GM21619 (cell line): ENCODE data around the gene TPSAB1.

ENCODE experiments used
- ATAC-seq: cut with Tn5 transposase; IDR thresholded peaks from one replicate; pipeline ENCODE4 v1.9.1; 2021; ENCODE audit not compliant: unreplicated experiment

TPSAB1 gene

DNA sequence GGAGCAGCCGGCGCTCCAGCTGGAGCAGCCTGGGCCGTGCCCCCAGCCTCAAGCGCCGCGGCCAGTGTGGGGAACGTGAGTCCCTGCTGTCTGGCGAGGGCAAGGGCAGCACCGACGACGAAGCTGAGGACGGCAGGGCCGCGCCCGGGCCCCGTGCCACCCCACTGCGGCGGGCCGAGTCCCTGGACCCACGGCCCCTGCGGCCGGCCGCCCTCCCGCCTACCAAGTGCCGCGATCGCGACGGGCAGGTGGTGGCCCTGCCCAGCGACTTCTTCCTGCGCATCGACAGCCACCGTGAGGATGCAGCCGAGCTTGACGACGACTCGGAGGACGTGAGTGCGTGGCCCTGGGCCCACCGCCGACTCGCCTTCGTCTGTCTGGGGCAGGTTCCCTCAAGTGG is 31.4 kb upstream of the TPSAB1 start:
- ATAC-seq = no peak

DNA sequence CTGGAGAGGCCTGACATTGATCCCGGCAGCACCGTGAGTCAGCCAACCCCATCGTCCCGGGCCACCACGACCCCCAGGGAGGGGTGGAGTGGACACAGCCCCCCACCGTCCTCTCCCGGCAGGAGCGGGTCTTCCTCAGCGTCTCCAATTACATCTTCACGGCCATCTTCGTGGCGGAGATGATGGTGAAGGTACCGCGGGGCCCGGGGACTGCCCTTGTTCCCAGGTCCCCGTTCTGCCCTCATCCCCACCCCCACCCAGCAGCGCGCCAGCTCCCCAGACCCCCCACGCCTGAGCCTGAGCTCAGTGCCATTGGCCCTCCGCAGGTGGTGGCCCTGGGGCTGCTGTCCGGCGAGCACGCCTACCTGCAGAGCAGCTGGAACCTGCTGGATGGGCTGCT is 30.0 kb upstream of the TPSAB1 start:
- no peak for ATAC-seq

DNA sequence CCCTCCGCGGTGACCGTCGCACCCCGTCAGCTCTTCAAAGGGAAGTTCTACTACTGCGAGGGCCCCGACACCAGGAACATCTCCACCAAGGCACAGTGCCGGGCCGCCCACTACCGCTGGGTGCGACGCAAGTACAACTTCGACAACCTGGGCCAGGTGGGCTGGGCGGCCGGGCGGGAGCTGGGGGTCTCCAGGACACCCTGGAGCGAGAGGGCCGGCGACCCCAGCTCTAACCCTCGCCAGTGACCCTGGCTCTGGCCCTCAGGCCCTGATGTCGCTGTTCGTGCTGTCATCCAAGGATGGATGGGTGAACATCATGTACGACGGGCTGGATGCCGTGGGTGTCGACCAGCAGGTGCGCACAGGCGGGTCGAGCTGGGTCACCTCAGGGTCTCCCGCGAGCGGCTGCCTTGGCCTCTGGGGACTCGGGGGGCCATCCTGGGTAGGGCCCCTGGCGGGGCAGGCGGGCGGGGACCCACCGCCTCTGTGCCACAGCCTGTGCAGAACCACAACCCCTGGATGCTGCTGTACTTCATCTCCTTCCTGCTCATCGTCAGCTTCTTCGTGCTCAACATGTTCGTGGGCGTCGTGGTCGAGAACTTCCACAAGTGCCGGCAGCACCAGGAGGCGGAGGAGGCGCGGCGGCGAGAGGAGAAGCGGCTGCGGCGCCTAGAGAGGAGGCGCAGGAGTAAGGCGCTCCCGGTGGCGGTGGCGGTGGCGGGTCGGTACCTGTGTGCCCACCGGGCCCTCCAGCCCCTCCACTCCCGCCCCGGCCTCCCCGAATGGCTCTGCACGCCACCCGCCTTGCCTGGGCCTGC is 28.8 kb upstream of the TPSAB1 start:
- no peak for ATAC-seq

DNA sequence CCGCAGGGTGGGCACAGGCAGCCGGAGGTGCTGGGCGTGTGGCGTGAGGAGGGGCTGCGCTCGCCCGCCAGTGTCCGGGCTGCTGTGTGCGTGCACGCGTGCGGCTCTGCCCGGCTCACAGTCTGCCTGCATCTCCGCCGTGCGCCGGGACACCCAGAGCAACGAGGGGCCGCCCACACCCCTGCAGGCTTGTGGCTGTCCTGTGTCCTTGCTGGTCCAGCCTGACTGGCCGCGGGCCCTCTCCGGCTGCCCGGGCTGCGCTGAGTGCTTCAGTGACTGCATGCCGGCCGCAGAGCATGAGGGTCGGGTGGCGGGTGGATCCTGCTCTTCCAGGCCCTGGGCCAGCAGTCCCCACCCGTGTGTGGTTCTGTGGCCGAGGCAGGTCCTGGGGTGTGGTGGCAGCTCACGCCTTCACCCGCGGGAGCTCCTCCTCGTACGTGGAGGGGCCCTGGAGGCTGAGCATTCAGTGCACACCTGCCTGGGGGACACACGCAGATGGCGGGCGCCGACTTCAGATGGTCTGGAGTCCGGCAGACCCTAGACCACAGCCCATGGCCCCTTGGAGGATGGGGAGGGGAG is 27.8 kb upstream of the TPSAB1 start:
- no peak for ATAC-seq

DNA sequence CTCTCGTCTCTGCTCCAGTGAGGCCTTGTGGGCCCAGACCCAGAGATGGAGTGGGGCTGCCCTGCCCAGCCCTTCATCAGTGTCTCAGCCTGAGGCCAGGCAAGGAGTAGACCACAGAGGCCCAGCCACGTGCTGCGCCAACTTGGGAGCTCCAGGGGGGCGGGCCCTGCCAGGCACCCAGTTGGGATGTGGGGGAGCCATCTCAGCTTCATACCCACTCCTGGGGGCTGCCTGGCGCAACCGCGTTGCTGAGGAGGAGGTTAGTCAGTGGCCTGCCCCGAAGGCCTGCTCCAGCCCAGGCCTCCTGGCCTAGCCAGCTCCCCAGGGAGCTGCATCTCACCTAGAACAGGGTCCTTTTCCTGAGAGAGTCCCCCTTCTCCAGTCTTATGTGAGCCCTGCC is 27.3 kb upstream of the TPSAB1 start:
- no peak for ATAC-seq

DNA sequence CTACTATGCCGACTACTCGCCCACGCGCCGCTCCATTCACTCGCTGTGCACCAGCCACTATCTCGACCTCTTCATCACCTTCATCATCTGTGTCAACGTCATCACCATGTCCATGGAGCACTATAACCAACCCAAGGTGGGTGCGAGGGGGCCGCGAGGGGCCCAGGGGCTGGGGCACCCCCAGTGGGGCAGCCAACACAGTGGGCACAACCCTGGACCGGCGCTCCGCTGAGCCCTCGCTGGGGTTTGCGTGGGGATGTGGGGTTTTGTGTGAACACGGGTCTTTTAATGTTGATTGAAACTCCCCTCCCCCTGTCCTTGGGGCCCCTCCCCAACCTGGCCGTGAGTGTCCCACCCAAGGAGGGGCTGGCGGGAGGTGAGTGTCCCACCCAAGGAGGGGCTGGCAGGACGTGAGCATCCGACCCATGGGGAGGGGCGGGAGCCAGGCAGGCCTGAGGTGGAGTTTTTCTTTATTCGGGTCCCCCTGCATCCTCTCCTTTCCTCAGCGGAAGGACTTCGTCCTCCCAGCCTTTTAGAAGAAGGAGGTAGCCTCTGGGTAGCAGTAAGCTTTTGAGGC is 26.6 kb upstream of the TPSAB1 start:
- no peak for ATAC-seq

DNA sequence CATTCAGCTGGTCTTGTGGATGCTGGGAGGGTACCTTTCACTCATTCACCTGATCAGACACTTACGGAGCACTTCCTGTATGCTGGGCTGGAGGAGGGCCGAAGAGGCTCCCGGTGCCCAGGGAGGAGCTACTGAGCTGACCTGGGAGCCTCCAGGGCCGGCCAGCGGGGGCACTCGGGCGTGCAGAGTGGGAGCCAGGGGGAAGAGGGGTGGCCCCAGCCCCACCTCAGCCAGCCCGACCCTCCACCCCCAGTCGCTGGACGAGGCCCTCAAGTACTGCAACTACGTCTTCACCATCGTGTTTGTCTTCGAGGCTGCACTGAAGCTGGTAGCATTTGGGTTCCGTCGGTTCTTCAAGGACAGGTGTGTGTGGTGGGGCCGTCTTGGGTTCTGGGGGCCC is 25.8 kb upstream of the TPSAB1 start:
- no peak for ATAC-seq

DNA sequence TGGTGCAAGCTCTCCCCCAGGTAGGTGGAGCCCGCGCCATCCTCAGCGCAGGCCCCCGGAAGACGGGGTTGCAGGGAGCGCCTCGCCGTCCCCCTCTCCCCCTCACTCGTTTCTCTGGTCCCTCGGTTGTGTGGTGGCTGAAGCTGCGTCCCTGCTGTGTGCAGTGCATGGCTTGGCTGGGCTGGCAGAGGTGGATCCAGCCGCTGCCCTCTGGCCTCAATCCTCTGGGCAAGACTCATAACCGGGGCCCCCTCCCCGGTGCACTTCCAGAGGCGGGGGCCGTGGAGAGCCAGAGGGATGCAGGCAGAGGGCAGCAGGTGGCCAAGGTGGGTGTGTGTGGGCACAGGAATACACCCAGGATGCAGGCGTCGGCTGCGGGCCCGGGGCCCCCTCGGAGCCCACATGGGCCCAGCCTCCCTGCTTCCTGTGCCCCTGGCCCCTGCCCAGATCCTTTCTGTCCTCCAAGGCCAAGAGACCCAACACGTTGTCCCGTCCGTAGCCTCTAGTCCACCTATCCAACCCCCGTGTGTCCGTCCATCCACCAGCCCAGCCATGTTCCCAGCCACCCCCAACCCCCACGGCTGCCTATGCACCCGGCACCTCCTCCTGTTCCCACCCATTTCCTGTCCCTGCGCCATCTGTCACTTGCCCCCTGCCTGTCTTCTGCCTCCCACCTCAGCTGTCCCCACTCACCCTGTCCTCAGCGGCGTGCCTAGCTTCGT is 24.8 kb upstream of the TPSAB1 start:
- ATAC-seq = no peak

DNA sequence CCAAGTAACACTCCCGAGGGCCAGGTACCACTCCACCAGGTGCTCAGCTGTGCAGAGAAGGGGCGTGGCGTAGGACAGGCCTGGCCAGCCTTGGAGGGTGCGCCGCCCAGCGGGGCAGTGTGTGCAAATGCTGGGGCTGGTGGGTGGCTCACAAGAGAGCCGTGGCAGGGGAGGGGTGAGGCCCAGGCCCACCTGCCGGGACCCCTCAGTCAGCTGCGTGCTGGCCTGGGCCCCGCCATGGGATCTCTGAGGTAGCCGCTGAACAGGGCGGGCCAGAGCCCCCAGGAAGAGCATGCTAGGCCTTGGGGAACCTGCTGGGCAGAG is 24.2 kb upstream of the TPSAB1 start:
- ATAC-seq = no peak

DNA sequence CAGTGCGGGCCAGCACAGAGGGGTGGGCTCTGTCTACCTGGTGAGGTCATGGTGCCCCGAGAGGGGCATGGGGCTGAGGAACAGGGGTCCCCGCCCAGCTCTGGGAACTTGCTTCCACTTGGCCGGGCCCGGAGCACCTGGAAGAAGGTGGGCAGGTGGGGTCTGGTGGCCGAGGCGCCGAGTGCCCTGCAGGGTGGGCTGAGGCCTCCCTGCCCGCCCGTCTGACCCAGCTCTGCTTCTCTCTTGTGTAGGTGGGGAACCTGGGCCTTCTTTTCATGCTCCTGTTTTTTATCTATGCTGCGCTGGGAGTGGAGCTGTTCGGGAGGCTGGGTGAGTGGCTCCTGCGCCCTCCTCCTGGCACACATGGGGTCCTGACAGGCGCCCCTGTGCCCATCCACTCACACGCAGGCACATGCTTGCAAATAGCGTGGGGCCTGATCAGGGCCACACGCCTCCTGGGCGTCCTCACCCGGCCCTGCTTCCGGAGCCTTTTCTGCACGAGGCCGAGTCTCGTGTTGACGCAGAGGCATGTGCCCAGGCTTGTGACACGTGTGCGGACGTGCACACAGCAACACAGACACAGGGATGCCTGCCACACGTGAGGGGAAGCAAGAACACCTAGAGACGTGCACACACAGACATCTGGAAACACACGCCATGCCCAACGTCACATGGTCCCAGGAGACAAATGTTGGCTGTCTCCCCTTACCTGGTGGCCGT is 23.7 kb upstream of the TPSAB1 start:
- no peak for ATAC-seq

DNA sequence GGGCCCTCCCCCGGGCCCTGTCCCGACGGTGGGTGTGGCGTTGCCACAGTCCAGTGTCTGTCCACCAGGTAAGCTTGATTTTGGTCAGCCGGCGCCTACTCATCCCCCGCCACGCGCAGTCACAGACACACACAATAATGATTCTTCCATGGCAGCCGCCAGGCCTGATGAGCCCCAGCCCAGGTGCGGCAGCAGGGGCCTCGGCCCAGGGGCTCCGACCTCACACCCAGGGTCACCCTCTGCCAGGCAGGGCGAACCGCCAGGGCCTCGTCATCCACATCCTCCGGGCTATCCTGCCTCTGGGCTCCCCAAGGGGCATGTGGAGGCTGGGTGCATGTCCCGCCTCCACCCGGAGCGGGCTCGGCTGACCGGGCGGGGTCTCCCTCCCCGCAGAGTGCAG is 23.0 kb upstream of the TPSAB1 start:
- no peak for ATAC-seq

DNA sequence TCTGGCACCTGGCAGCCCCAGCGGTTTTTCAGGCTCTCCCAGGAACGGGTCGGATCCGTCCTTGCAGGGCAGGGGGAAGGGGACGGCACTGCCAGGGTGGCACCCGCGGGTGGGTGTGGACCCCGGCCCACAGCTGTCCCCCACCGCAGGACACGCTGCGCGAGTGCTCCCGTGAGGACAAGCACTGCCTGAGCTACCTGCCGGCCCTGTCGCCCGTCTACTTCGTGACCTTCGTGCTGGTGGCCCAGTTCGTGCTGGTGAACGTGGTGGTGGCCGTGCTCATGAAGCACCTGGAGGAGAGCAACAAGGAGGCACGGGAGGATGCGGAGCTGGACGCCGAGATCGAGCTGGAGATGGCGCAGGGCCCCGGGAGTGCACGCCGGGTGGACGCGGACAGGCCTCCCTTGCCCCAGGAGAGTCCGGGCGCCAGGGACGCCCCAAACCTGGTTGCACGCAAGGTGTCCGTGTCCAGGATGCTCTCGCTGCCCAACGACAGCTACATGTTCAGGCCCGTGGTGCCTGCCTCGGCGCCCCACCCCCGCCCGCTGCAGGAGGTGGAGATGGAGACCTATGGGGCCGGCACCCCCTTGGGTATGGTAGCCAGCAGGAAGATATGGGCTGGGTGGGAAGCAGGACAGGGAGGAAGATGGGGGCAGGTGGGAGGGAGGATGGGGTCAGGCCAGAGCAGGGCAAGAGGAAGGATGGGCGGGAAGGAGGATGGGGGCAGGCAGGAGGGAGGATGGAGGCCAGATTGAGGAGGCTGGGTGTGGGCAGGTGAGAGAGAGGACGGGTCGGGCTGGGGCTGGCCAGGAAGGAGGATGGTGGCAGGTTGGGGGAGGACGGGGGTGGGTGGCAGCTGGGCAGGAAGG is 22.2 kb upstream of the TPSAB1 start:
- ATAC-seq = no peak

DNA sequence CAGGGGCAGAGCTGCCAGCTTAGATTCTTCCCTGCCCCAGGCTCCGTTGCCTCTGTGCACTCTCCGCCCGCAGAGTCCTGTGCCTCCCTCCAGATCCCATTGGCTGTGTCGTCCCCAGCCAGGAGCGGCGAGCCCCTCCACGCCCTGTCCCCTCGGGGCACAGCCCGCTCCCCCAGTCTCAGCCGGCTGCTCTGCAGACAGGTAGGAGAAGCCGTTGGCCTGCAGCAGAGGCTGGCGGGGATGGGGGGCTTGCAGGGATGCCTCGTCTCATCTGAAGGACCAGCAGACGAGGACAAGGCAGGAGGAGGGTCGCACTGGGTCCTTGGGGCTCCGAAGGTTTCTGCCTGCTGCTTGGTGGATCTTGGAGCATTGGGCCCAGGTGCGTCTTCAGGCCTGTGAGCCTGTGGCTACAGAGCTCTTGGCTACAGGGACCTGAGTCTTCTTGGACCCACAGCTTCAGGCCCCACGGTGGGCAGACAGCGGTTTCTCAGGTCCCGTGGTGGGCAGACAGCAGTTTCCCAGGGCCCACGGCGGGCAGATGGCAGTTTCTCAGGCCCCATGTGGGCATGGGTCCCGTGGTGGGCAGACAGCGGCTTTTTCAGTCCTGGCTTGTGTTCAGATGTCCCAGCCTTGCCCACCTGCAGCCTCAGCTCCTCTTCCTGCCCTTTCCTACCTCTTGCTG is 21.4 kb upstream of the TPSAB1 start:
- no peak for ATAC-seq

DNA sequence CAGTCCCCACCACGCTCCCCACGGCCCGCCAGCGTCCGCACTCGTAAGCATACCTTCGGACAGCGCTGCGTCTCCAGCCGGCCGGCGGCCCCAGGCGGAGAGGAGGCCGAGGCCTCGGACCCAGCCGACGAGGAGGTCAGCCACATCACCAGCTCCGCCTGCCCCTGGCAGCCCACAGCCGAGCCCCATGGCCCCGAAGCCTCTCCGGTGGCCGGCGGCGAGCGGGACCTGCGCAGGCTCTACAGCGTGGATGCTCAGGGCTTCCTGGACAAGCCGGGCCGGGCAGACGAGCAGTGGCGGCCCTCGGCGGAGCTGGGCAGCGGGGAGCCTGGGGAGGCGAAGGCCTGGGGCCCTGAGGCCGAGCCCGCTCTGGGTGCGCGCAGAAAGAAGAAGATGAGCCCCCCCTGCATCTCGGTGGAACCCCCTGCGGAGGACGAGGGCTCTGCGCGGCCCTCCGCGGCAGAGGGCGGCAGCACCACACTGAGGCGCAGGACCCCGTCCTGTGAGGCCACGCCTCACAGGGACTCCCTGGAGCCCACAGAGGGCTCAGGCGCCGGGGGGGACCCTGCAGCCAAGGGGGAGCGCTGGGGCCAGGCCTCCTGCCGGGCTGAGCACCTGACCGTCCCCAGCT is 20.3 kb upstream of the TPSAB1 start:
- no peak for ATAC-seq

DNA sequence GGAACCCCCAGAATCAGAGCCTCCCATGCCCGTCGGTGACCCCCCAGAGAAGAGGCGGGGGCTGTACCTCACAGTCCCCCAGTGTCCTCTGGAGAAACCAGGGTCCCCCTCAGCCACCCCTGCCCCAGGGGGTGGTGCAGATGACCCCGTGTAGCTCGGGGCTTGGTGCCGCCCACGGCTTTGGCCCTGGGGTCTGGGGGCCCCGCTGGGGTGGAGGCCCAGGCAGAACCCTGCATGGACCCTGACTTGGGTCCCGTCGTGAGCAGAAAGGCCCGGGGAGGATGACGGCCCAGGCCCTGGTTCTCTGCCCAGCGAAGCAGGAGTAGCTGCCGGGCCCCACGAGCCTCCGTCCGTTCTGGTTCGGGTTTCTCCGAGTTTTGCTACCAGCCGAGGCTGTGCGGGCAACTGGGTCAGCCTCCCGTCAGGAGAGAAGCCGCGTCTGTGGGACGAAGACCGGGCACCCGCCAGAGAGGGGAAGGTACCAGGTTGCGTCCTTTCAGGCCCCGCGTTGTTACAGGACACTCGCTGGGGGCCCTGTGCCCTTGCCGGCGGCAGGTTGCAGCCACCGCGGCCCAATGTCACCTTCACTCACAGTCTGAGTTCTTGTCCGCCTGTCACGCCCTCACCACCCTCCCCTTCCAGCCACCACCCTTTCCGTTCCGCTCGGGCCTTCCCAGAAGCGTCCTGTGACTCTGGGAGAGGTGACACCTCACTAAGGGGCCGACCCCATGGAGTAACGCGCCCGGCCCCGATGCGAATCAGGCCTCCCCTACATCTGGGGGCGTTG is 19.5 kb upstream of the TPSAB1 start:
- no peak for ATAC-seq

DNA sequence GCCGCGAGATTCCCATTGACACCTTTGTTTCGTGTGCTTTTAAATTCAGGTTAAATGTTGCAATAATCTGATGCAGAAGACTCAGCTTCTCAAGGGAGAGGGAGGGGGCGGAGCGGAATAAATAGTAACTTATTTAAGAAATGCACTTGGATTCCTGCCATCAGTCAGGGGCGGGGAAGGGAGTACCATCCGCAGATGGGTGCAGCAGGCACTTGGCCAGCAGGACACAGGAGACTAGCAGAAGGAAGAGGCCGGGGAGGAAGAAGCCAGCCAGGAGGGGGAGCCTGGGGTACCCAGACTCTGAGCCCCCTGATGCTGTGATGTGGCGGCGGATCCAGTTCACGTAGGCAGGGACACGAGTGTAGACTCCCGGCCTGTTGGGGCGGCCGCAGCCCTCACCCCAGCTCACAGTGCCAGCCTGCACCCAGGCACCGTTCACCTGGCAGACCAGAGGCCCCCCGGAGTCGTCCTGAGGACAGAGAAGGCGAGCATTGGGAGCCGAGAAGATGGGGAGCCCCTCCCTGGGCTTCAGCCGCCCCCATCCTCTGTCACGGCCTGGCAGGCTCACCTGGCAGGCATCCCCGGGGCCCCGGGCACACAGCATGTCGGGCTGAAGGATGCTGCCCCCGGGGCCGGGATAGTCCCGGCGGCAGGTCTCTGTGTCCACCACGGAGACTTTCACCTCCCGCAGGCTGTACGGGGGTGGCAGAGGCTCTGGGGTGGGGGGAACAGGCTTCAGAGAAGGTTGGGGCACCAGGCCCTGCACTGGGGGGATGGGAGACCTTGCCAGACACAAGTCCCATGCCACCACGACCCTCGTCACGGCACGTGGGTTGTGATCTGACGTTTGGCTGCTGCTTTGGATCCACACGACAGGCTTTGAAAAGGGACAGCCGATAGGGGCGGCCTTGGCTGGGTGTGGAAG is 18.6 kb upstream of the TPSAB1 start:
- ATAC-seq = no peak

DNA sequence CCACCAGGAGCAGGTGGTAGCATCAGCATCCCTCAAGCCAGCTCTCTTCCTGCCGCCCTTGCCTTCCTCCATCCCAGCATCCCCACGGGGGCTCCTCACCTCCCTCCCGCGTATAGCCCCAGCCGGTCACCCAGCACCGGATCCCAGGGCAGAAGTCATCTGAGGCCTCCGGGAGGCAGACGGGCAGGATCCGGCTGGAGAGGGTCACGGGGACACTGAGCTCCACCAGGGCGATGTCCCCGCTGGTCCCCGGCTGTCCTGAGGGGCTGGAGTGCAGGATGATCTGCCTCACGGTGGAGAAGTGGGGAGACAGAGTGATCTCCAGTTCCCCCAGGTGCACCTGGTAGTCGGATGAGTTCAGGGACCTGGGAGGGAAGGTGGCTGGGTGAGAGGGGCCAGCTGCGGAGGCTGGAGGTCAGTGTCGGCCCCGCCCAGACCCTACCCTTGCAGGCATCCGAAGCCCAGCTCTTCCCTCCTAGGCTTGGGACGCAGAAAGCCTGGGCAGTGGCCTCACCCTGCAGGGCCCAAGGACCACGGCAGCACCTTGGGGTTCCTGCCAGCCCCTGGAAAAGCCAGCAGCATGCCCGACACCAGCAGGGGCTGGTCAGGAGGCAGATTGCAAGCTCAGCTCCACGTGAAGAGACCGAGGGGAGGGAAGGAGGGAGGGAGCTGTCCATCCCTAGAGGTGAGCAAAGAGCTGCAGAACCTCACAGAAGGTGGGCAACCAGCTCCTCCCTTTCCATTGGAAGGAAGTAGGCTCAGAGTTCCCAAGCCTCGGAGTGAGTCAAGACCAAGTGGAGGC is 17.8 kb upstream of the TPSAB1 start:
- ATAC-seq = no peak
